ENCODE measurements around the gene PIK3CB.

The PIK3CB gene

GRCh38 chr3:138834596-138835396 is at the start of gene PIK3CB:
Gene PIK3CB (minus strand): TSS chr3:138834928. CDS start chr3:138759343, 75,585 bp downstream.
- Histone ChIP-seq H3K4me3 (peak within 1 kb of the TSS; percentile 70 to 99 (median 96)), H3K27ac (peak within 1 kb of the TSS; percentile 66 to 98 (median 93))

- Histone ChIP-seq H3K27ac (no peak overlapping the region), H3K4me3 (no peak overlapping the region)
These were observed 46.5 kb upstream of the PIK3CB start for GRCh38 chr3:138881233-138881632.

- no peak overlapping the region for H3K4me3 ChIP-seq
- H3K27ac ChIP-seq = no peak overlapping the region
These were observed 45.0 kb upstream of the PIK3CB start for GRCh38 chr3:138879541-138880380.

- H3K27ac ChIP-seq = no peak overlapping the region
- no peak overlapping the region for H3K4me3 ChIP-seq
These were observed 42.5 kb upstream of the PIK3CB start for GRCh38 chr3:138877226-138877625.

GRCh38 chr3:138875754-138876664 is 41.3 kb upstream of the PIK3CB start:
- H3K27ac ChIP-seq = peak overlapping the region in 1 of 21 experiments; percentile 12
- no peak overlapping the region for H3K4me3 ChIP-seq

GRCh38 chr3:138875096-138875753 is 40.5 kb upstream of the PIK3CB start:
- no peak overlapping the region for H3K27ac ChIP-seq
- H3K4me3 ChIP-seq = no peak overlapping the region

- Histone ChIP-seq H3K27ac (peak overlapping the region in 3 of 21 experiments; percentile 7 to 46 (median 17)), H3K4me3 (no peak overlapping the region)
These were observed 38.9 kb upstream of the PIK3CB start for GRCh38 chr3:138873471-138874278.

- no peak overlapping the region for H3K4me3 ChIP-seq
- H3K27ac ChIP-seq = no peak overlapping the region
These were observed 37.9 kb upstream of the PIK3CB start for GRCh38 chr3:138872632-138873031.

- H3K4me3 ChIP-seq = no peak overlapping the region
- no peak overlapping the region for H3K27ac ChIP-seq
These were observed 33.3 kb upstream of the PIK3CB start for GRCh38 chr3:138867996-138868395.

- Histone ChIP-seq H3K4me3 (no peak overlapping the region), H3K27ac (peak overlapping the region in 20 of 21 experiments; percentile 20 to 96 (median 80))
These were observed 29.0 kb upstream of the PIK3CB start for GRCh38 chr3:138863776-138864113.

- Histone ChIP-seq H3K27ac (peak overlapping the region in 20 of 21 experiments; percentile 37 to 96 (median 80)), H3K4me3 (no peak overlapping the region)
These were observed 28.4 kb upstream of the PIK3CB start for GRCh38 chr3:138862924-138863775.

- peak overlapping the region in 20 of 21 experiments; percentile 37 to 96 (median 80) for H3K27ac ChIP-seq
- no peak overlapping the region for H3K4me3 ChIP-seq
These were observed 27.8 kb upstream of the PIK3CB start for GRCh38 chr3:138862531-138862923.

GRCh38 chr3:138861798-138862197 is 27.1 kb upstream of the PIK3CB start:
- Histone ChIP-seq H3K4me3 (no peak overlapping the region), H3K27ac (peak overlapping the region in 18 of 21 experiments; percentile 10 to 96 (median 80))

- Histone ChIP-seq H3K27ac (no peak overlapping the region), H3K4me3 (no peak overlapping the region)
These were observed 22.1 kb upstream of the PIK3CB start for GRCh38 chr3:138856799-138857198.

GRCh38 chr3:138854940-138855339 is 20.2 kb upstream of the PIK3CB start:
- Histone ChIP-seq H3K4me3 (no peak overlapping the region), H3K27ac (no peak overlapping the region)

- Histone ChIP-seq H3K27ac (no peak overlapping the region), H3K4me3 (no peak overlapping the region)
These were observed 19.5 kb upstream of the PIK3CB start for GRCh38 chr3:138854204-138854603.

GRCh38 chr3:138850151-138850550 is 15.4 kb upstream of the PIK3CB start:
- Histone ChIP-seq H3K4me3 (no peak overlapping the region), H3K27ac (no peak overlapping the region)

All from skin epidermis (tissue), 12 donors.